Suprapubic skin (tissue), 4 donors: Measurements from ENCODE around the gene FKBP15.

Source experiments
- POLR2A ChIP-seq, 2 donors: fragments of 450-650 bp; IDR thresholded peaks; one replicate each; pipeline ENCODE4 v1.6.1; 2017; ENCODE audit warnings: antibody characterized with exemption in 2 of 2, mild to moderate bottlenecking in 2 of 2, moderate library complexity in 2 of 2
- POLR2AphosphoS5 ChIP-seq, 3 donors: sonication (generic); formaldehyde crosslinking; IDR thresholded peaks; one replicate each; pipeline ENCODE4 v1.6.1; 2017; ENCODE audit warnings: antibody characterized with exemption in 3 of 3

- TF ChIP-seq POLR2AphosphoS5 (IDR thresholded peaks at IDR 0.05) (no peak), POLR2A (IDR thresholded peaks at IDR 0.05) (no peak)
Observed at GRCh38 chr9:113156880-113157279, 64.2 kb downstream of the FKBP15 start.
